Hepatocyte (in vitro differentiated cells): ENCODE measurements around the gene PLXNA2.

ENCODE experiments used
- EZH2 ChIP-seq: fragments of 200-600 bp; sonication (generic); IDR thresholded peaks from 2 replicates; pipeline ENCODE4 v1.6.1; 2016; ENCODE audit warnings: antibody characterized with exemption, mild to moderate bottlenecking, borderline replicate concordance
- TF ChIP-seq, protein P1 (sequence below): fragments of 200-600 bp; sonication (generic); IDR thresholded peaks from 2 replicates; pipeline ENCODE4 v1.5.1; 2016; ENCODE audit warnings: antibody characterized with exemption, mild to moderate bottlenecking; ENCODE audit not compliant: poor library complexity

DNA sequence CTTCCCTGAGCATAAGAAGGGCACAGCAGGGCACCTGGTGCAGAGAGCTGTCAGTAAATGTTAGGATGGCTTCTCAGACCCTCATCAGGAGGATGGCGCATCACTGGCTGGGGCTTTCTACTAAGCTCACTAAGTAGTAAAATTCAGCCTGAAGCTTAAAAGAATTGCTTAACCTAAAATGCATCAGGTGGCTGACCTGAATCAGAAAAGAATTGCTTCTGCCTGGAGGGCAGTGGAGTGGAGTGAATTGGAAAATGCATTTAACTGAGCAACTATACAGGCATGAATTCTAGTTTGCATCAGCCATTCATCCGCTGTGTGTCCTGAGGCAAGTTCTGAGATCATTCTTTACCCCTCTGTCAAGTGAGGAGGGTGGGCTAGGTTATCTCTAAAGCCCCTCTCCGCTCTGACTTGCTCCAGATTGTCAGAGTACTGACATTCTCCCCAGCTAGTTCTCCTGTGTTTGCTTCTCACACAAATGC, 191.2 kb downstream of the PLXNA2 start:
- TF ChIP-seq, protein P1, sequence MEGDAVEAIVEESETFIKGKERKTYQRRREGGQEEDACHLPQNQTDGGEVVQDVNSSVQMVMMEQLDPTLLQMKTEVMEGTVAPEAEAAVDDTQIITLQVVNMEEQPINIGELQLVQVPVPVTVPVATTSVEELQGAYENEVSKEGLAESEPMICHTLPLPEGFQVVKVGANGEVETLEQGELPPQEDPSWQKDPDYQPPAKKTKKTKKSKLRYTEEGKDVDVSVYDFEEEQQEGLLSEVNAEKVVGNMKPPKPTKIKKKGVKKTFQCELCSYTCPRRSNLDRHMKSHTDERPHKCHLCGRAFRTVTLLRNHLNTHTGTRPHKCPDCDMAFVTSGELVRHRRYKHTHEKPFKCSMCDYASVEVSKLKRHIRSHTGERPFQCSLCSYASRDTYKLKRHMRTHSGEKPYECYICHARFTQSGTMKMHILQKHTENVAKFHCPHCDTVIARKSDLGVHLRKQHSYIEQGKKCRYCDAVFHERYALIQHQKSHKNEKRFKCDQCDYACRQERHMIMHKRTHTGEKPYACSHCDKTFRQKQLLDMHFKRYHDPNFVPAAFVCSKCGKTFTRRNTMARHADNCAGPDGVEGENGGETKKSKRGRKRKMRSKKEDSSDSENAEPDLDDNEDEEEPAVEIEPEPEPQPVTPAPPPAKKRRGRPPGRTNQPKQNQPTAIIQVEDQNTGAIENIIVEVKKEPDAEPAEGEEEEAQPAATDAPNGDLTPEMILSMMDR = no peak
- no peak for TF ChIP-seq EZH2
